Measurements from ENCODE around the gene LHPP. TPM values are rescaled to one million over a fixed set of nuclear protein-coding genes. Genes with fewer than 3 reads are reported as not detected.

Gene LHPP
- total RNA-seq, 6 donors from 2014 or later, result 12.0 to 21.4 (median 16.4) TPM

- no peak for ATAC-seq (ENCODE audit: low FRiP score in 2 of 2)
Measured at GRCh38 chr10:124601016-124601415, 139.4 kb downstream of the LHPP start.

GRCh38 chr10:124601431-124602120 is 140.0 kb downstream of the LHPP start:
- H3K9me3 ChIP-seq, result no peaks in the 10 kb centered on the region
- no peak overlapping the region for H3K27ac ChIP-seq
- no peaks in the 10 kb centered on the region for H3K27me3 ChIP-seq
- TF ChIP-seq POLR2AphosphoS5 (IDR thresholded peaks at IDR 0.05) (no peak), POLR2A (IDR thresholded peaks at IDR 0.05) (no peak), CTCF (IDR thresholded peaks at IDR 0.05) (no peak), EP300 (IDR thresholded peaks at IDR 0.05) (no peak)
- DNase-seq, result no peak
- H3K4me1 ChIP-seq, result no peaks in the 10 kb centered on the region
- no peaks in the 10 kb centered on the region for H3K36me3 ChIP-seq
- WGBS, 2 donors, result 89 to 91% methylated on average over 25 of the region's 29 CpGs
- no peak for ATAC-seq (ENCODE audit: low FRiP score in 2 of 2)
- no peak overlapping the region for H3K4me3 ChIP-seq

More at GRCh38 chr10:124601016-124601415, 139.4 kb downstream of the LHPP start:
- Histone ChIP-seq H3K4me3 (no peak overlapping the region), H3K4me1 (no peaks in the 10 kb centered on the region), H3K27me3 (no peaks in the 10 kb centered on the region), H3K27ac (no peak overlapping the region), H3K9me3 (no peaks in the 10 kb centered on the region), H3K36me3 (no peaks in the 10 kb centered on the region)
- TF ChIP-seq POLR2AphosphoS5 (IDR thresholded peaks at IDR 0.05) (no peak), EP300 (IDR thresholded peaks at IDR 0.05) (no peak), CTCF (IDR thresholded peaks at IDR 0.05) (no peak), POLR2A (IDR thresholded peaks at IDR 0.05) (no peak)
- WGBS, 2 donors, result 89 to 98% methylated on average over 12 of the region's 12 CpGs
- no peak for DNase-seq

GRCh38 chr10:124602121-124602561 is 140.5 kb downstream of the LHPP start:
- TF ChIP-seq POLR2A (IDR thresholded peaks at IDR 0.05) (no peak), POLR2AphosphoS5 (IDR thresholded peaks at IDR 0.05) (no peak), EP300 (IDR thresholded peaks at IDR 0.05) (no peak), CTCF (IDR thresholded peaks at IDR 0.05) (no peak)
- H3K4me1 ChIP-seq, result no peaks in the 10 kb centered on the region
- ATAC-seq (ENCODE audit: low FRiP score in 2 of 2) (no peak), DNase-seq (no peak)
- no peak overlapping the region for H3K27ac ChIP-seq
- H3K36me3 ChIP-seq, result no peaks in the 10 kb centered on the region
- no peaks in the 10 kb centered on the region for H3K27me3 ChIP-seq
- 84% methylated on average over 11 of the region's 12 CpGs; no CpG with 5 or more reads in 1 of the 2 donors for WGBS, 2 donors
- H3K9me3 ChIP-seq, result no peaks in the 10 kb centered on the region
- H3K4me3 ChIP-seq, result no peak overlapping the region

- H3K4me1 ChIP-seq, result no peaks in the 10 kb centered on the region
- no peak for DNase-seq
- no peak for ATAC-seq (ENCODE audit: low FRiP score in 2 of 2)
- no peaks in the 10 kb centered on the region for H3K36me3 ChIP-seq
- WGBS, 2 donors, result 90% methylated on average over 9 of the region's 12 CpGs; no CpG with 5 or more reads in 1 of the 2 donors
- H3K27ac ChIP-seq, result no peak overlapping the region
- no peaks in the 10 kb centered on the region for H3K9me3 ChIP-seq
- no peaks in the 10 kb centered on the region for H3K27me3 ChIP-seq
- no peak overlapping the region for H3K4me3 ChIP-seq
- TF ChIP-seq POLR2AphosphoS5 (IDR thresholded peaks at IDR 0.05), result no peak
- no peak for TF ChIP-seq EP300 (IDR thresholded peaks at IDR 0.05)
- no peak for TF ChIP-seq CTCF (IDR thresholded peaks at IDR 0.05)
- TF ChIP-seq POLR2A (IDR thresholded peaks at IDR 0.05), result no peak
Measured at GRCh38 chr10:124602646-124603365, 141.2 kb downstream of the LHPP start.
